HCT116 (cell line): ENCODE measurements around the gene CFDP1. TPM values are rescaled to one million over a fixed set of nuclear protein-coding genes. Genes with fewer than 3 reads are reported as not detected.
A peak's percentile ranks its signal among the peaks of the same experiment; 100 is the strongest.

Source experiments
- ATAC-seq: fragments of 200-7000 bp; cut with Tn5 transposase; 2 replicates; pipeline ENCODE4 v1.9.1; 2020; ENCODE audit warnings: mild to moderate bottlenecking, moderate library complexity
- BruUV-seq: library from RNA; stranded (reverse); fragments of 400-500 nt; replicated peaks from 2 replicates; lab custom pipeline; 2021; lab: Mats Ljungman, UMichigan
- CTCF ChIA-PET: fragments of 300-600 bp; sonication (Branson Sonifier 250); formaldehyde crosslinking; loops from one replicate; lab custom pipeline; 2021; ENCODE audit warnings: antibody characterized with exemption; lab: Charles Lee
- POLR2A ChIA-PET: fragments of 300-600, 350-600 bp; sonication (Branson Sonifier 250); formaldehyde crosslinking; loops from one replicate; lab custom pipeline; 2021; ENCODE audit warnings: antibody characterized with exemption; lab: Charles Lee
- RAD21 ChIA-PET, 2 experiments: fragments of 300-600 bp; sonication (Branson Sonifier 250); formaldehyde crosslinking; loops; one replicate each; lab custom pipeline; 2023; ENCODE audit warnings: low total read pairs in 2 of 2; ENCODE audit not compliant: uncharacterized antibody in 2 of 2, unreplicated experiment in 2 of 2, low non-redundant PET in 1 of 2; lab: Charles Lee
- DNase-seq: peaks from one replicate; pipeline ENCODE4 v3.0.0-alpha.2; 2010; ENCODE audit warnings: low read depth, low spot score
- H2AFZ ChIP-seq: fragments of 200-600 bp; shearing (Covaris generic), sonication (generic); 2 replicates; pipeline ENCODE4 v1.6.1; 2017; ENCODE audit warnings: low read depth, mixed run types, mixed read lengths, antibody characterized with exemption, low read length; ENCODE audit not compliant: poor library complexity, severe bottlenecking
- H3K27ac ChIP-seq: 2 replicates; pipeline ENCODE4 v1.5.1; 2012; ENCODE audit warnings: low read depth, low read length
- H3K27me3 ChIP-seq: fragments of 200-600 bp; sonication (generic); 2 replicates; pipeline ENCODE4 v1.6.1; 2016; ENCODE audit warnings: mixed run types, low read length, mixed read lengths; ENCODE audit not compliant: insufficient read depth
- H3K36me3 ChIP-seq, 2 experiments: fragments of 200-500 bp in 1 of 2; fragments of 200-600 bp in 1 of 2; sonication (Bioruptor generic) in 1 of 2; sonication (generic) in 1 of 2; 2 replicates each; pipeline versions ENCODE4 v1.5.1 to v1.6.1; 2014 to 2016; ENCODE audit warnings: low read length in 2 of 2, inconsistent platforms in 1 of 2, mixed read lengths in 1 of 2, mixed run types in 1 of 2; ENCODE audit not compliant: insufficient read depth in 2 of 2, control insufficient read depth in 1 of 2
- H3K4me1 ChIP-seq, 2 experiments: fragments of 200-600 bp in 1 of 2; sonication (generic) in 1 of 2; 2 replicates each; pipeline versions ENCODE4 v1.5.1 to v1.6.1; 2012 to 2017; ENCODE audit warnings: low read length in 2 of 2, inconsistent platforms in 1 of 2, mild to moderate bottlenecking in 1 of 2, mixed read lengths in 1 of 2, mixed run types in 1 of 2, moderate library complexity in 1 of 2; ENCODE audit not compliant: insufficient read depth in 2 of 2, control insufficient read depth in 1 of 2
- H3K4me2 ChIP-seq: fragments of 200-600 bp; sonication (generic); 2 replicates; pipeline ENCODE4 v1.6.1; 2017; ENCODE audit warnings: mixed run types, low read length, mixed read lengths
- H3K4me3 ChIP-seq, 2 experiments: fragments of 200-600 bp in 1 of 2; sonication (generic) in 1 of 2; replicated peaks in 1 of 2; 2 replicates each; pipeline ENCODE4 v1.5.1; 2011 to 2016; ENCODE audit warnings: low read length in 2 of 2, control low read depth in 1 of 2, low read depth in 1 of 2, mild to moderate bottlenecking in 1 of 2, mixed read lengths in 1 of 2, mixed run types in 1 of 2
- H3K79me2 ChIP-seq: fragments of 200-600 bp; sonication (generic); 2 replicates; pipeline ENCODE4 v1.6.1; 2017; ENCODE audit warnings: mild to moderate bottlenecking, mixed run types, low read length, moderate library complexity, mixed read lengths; ENCODE audit not compliant: insufficient read depth
- H3K9ac ChIP-seq: fragments of 200-600 bp; sonication (generic); 2 replicates; pipeline ENCODE4 v1.6.1; 2016; ENCODE audit warnings: low read length, mixed read lengths
- H3K9me2 ChIP-seq: fragments of 200-600 bp; sonication (generic), shearing (Covaris generic); 2 replicates; pipeline ENCODE4 v1.6.1; 2017; ENCODE audit warnings: mixed run types, mild to moderate bottlenecking, moderate library complexity; ENCODE audit not compliant: insufficient read depth
- H3K9me3 ChIP-seq, 2 experiments: fragments of 200-500 bp in 1 of 2; fragments of 200-600 bp in 1 of 2; sonication (Bioruptor generic) in 1 of 2; sonication (generic) in 1 of 2; 2 replicates each; pipeline ENCODE4 v1.6.1; 2014 to 2017; ENCODE audit warnings: low read length in 2 of 2, mixed read lengths in 2 of 2, inconsistent platforms in 1 of 2, low read depth in 1 of 2, mild to moderate bottlenecking in 1 of 2, mixed run types in 1 of 2, moderate library complexity in 1 of 2; ENCODE audit not compliant: control insufficient read depth in 1 of 2, insufficient read depth in 1 of 2
- H4K20me1 ChIP-seq: fragments of 200-600 bp; sonication (generic), shearing (Covaris generic); 2 replicates; pipeline ENCODE4 v1.6.1; 2017; ENCODE audit warnings: mixed run types, mild to moderate bottlenecking, moderate library complexity; ENCODE audit not compliant: insufficient read depth
- CBX3 ChIP-seq: IDR thresholded peaks from 2 replicates; pipeline ENCODE4 v1.6.1; 2012; ENCODE audit warnings: low read depth
- ELF1 ChIP-seq: IDR thresholded peaks from 2 replicates; pipeline ENCODE4 v1.6.1; 2012; ENCODE audit warnings: low read depth, borderline replicate concordance
- EZH2phosphoT487 ChIP-seq: fragments of 200-600 bp; IDR thresholded peaks from 2 replicates; pipeline ENCODE4 v1.6.1; 2018; ENCODE audit warnings: antibody characterized with exemption, borderline replicate concordance
- FOSL1 ChIP-seq: IDR thresholded peaks from 2 replicates; pipeline ENCODE4 v1.6.1; 2012; ENCODE audit warnings: low read depth
- JUND ChIP-seq: IDR thresholded peaks from 2 replicates; pipeline ENCODE4 v1.6.1; 2012
- MAX ChIP-seq: IDR thresholded peaks from 2 replicates; pipeline ENCODE4 v1.6.1; 2012
- POLR2AphosphoS5 ChIP-seq: IDR thresholded peaks from 2 replicates; pipeline ENCODE4 v1.6.1; 2011; ENCODE audit warnings: mild to moderate bottlenecking, low read depth, low read length, moderate library complexity
- RAD21 ChIP-seq: IDR thresholded peaks from 2 replicates; pipeline ENCODE4 v1.6.1; 2012; ENCODE audit warnings: low read depth, mild to moderate bottlenecking
- REST ChIP-seq: IDR thresholded peaks from 2 replicates; pipeline ENCODE4 v1.6.1; 2012; ENCODE audit warnings: low read depth
- SRF ChIP-seq: IDR thresholded peaks from 2 replicates; pipeline ENCODE4 v1.6.1; 2012; ENCODE audit warnings: low read depth
- YY1 ChIP-seq: IDR thresholded peaks from 2 replicates; pipeline ENCODE4 v1.6.1; 2011; ENCODE audit warnings: low read length, low read depth, moderate library complexity, mild to moderate bottlenecking; ENCODE audit not compliant: insufficient replicate concordance; ENCODE audit errors: extremely low read depth
- ZBTB33 ChIP-seq: IDR thresholded peaks from 2 replicates; pipeline ENCODE4 v1.6.1; 2011; ENCODE audit warnings: mild to moderate bottlenecking, low read length, moderate library complexity; ENCODE audit not compliant: insufficient replicate concordance; ENCODE audit errors: extremely low read depth
- intact Hi-C: fragments of 100-400 bp; cut with micrococcal nuclease; formaldehyde crosslinking; loops from 2 replicates; pipeline ENCODE4 v1.10.0; 2022
- total RNA-seq: library from RNA; stranded (reverse); gene quantifications from one replicate; pipeline ENCODE4 v1.2.1, GENCODE V29; 2021; ENCODE audit not compliant: unreplicated experiment

Gene CFDP1
- total RNA-seq, 1 experiment from 2014 or later, result 45.3 TPM

GRCh38 chr16:75351183-75351582 is 82.1 kb downstream of the CFDP1 start:
- CTCF ChIA-PET, result no interaction called here
- intact Hi-C loops, result no loop called here
- peak; percentile 39; the same call in 1 of the 2 replicates for TF ChIP-seq JUND
- no peak for TF ChIP-seq POLR2AphosphoS5
- 0 out of 2 replicates have a peak, but pooled peaks have one; percentile 21 for TF ChIP-seq FOSL1
- TF ChIP-seq, all 23 proteins: peak for 2
- ChIA-PET RAD21 (no interaction called here), POLR2A (no interaction called here)
- ATAC-seq, result no peak
- Histone ChIP-seq H3K27me3 (no peaks in the 10 kb centered on the region), H3K4me3 (no peak overlapping the region), H3K9me2 (no peaks in the 10 kb centered on the region), H3K27ac (no peak overlapping the region), H2AFZ (no peak overlapping the region), H3K79me2 (no peaks in the 10 kb centered on the region), H3K4me2 (peak overlapping the region; percentile 46), H3K36me3 (peaks cover 0 to 3% of the 10 kb centered on the region in 2 experiments; a peak in 1 of 4 replicates), H3K4me1 (peaks cover 0 to 11% of the 10 kb centered on the region in 2 experiments; a peak in 2 of 4 replicates), H3K9me3 (no peaks in the 10 kb centered on the region), H3K9ac (no peak overlapping the region), H4K20me1 (no peaks in the 10 kb centered on the region)
- DNase-seq, result no peak
- BruUV-seq, result no TSS peak

- Histone ChIP-seq H3K4me1 (peaks cover 14 to 16% of the 10 kb centered on the region in 2 experiments), H3K36me3 (no peaks in the 10 kb centered on the region), H3K9me3 (no peaks in the 10 kb centered on the region), H3K9me2 (no peaks in the 10 kb centered on the region), H3K4me3 (no peak overlapping the region), H3K27ac (no peak overlapping the region), H4K20me1 (no peaks in the 10 kb centered on the region), H3K27me3 (no peaks in the 10 kb centered on the region), H3K9ac (no peak overlapping the region), H3K79me2 (no peaks in the 10 kb centered on the region), H2AFZ (no peak overlapping the region), H3K4me2 (no peak overlapping the region)
- TF ChIP-seq SRF (no peak), MAX (no peak), EZH2phosphoT487 (no peak), RAD21 (no peak), ELF1 (no peak), CBX3 (no peak), ZBTB33 (no peak), REST (no peak), YY1 (no peak)
- ChIA-PET RAD21 (no interaction called here), POLR2A (no interaction called here), CTCF (no interaction called here)
- no TSS peak for BruUV-seq
- intact Hi-C loops, result no loop called here
- no peak for DNase-seq
- no peak for ATAC-seq
Measured at GRCh38 chr16:75345711-75346110, 87.6 kb downstream of the CFDP1 start.
